DND-41 (cell line): ENCODE results near the gene FOXP1.

Source experiments
- EZH2 ChIP-seq: IDR thresholded peaks from 3 replicates; pipeline ENCODE4 v1.6.1; 2012; ENCODE audit warnings: borderline replicate concordance, low read depth, mild to moderate bottlenecking, moderate library complexity, low read length, inconsistent platforms; ENCODE audit not compliant: severe bottlenecking
- TF ChIP-seq, protein P1 (sequence below): IDR thresholded peaks from 2 replicates; pipeline ENCODE4 v1.5.1; 2012; ENCODE audit warnings: borderline replicate concordance, low read length, moderate library complexity, mild to moderate bottlenecking; ENCODE audit not compliant: poor library complexity, severe bottlenecking; ENCODE audit errors: extremely low read depth

DNA sequence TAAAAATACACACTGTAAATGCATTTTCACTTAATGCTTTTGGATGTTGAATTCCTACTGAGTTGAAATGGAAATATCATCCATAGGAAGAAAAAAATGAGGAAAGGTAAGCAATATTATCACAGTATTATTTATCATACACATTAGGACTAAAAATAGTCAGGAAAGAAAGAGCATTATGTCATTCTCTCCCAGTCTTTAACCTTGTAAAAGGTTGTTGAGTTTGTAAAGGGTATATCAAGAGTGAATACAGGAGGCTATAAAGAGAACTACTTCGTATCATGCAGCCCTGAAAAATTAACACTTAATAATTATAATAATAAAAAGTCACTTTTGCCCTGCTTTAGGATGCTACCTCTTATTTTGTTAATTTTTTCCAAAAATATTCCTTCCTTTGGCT lies 395.8 kb downstream of the FOXP1 start:
- TF ChIP-seq, protein P1, sequence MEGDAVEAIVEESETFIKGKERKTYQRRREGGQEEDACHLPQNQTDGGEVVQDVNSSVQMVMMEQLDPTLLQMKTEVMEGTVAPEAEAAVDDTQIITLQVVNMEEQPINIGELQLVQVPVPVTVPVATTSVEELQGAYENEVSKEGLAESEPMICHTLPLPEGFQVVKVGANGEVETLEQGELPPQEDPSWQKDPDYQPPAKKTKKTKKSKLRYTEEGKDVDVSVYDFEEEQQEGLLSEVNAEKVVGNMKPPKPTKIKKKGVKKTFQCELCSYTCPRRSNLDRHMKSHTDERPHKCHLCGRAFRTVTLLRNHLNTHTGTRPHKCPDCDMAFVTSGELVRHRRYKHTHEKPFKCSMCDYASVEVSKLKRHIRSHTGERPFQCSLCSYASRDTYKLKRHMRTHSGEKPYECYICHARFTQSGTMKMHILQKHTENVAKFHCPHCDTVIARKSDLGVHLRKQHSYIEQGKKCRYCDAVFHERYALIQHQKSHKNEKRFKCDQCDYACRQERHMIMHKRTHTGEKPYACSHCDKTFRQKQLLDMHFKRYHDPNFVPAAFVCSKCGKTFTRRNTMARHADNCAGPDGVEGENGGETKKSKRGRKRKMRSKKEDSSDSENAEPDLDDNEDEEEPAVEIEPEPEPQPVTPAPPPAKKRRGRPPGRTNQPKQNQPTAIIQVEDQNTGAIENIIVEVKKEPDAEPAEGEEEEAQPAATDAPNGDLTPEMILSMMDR: no peak
- no peak for TF ChIP-seq EZH2
